Left cardiac atrium (tissue), 4 donors: ENCODE results near the gene PSMD14. TPM values are rescaled to one million over a fixed set of nuclear protein-coding genes. Genes with fewer than 3 reads are reported as not detected.

Experiments
- ATAC-seq, 2 donors: fragments of 200-7000 bp; cut with Tn5 transposase; one replicate each; pipeline ENCODE4 v1.9.1; 2020; ENCODE audit warnings: mild to moderate bottlenecking in 2 of 2, moderate library complexity in 2 of 2
- DNase-seq: peaks from one replicate; pipeline ENCODE4 v3.0.0-alpha.2; 2020
- intact Hi-C, 2 donors: fragments of 100-400 bp; cut with DNase I; formaldehyde crosslinking; loops; one replicate each; pipeline versions ENCODE4 v1.14.1 to v1.15.1; 2022 to 2023
- total RNA-seq, 2 donors: library from RNA; stranded (reverse); fragmentation: NEBNext Ultra II Directional; extraction: Animal tissue kit (Norgen Biotek cat#: 25700); gene quantifications; one replicate each; pipeline ENCODE4 v1.2.1, GENCODE V29; 2021
- donor health status: DM: no; HTN: yes; CAD: no.
- donor health status: DM: no; HTN: yes; CAD: no; lungs with severe emphysema.
- donor health status: DM: yes; HTN: yes; CAD: no.
- donor health status: Dilated cardiomyopathy.

Gene PSMD14
- total RNA-seq, 2 donors from 2014 or later: 35.0 to 46.1 TPM

DNA sequence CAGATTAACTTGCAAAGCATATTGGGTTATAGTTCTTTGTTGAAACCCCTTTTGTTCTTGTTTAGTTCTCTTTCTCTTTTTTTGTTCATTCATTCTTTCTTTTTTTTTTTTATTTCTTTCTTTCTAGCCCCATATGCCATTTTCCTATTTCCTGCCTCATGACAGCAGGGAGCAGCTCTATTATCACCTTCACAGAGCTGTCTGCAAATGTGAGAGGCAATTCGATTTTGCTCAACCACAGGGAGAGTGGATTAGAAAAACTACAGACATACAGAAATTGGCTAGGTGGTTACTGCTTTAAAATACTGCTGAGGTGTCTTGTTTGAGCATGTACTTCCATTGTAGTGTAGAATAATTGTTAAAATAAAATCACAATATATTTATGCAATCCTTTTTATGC, 63.6 kb downstream of the PSMD14 start:
- intact Hi-C loops: no loop called here
- DNase-seq (no peak), ATAC-seq (no peak)

- DNase-seq (no peak), ATAC-seq (no peak)
Measured at GRCh38 chr2:161373942-161374341, 65.7 kb downstream of the PSMD14 start.

GRCh38 chr2:161374446-161374845, 66.2 kb downstream of the PSMD14 start:
- intact Hi-C loops: no loop called here
- no peak for DNase-seq
- no peak for ATAC-seq

More at GRCh38 chr2:161373942-161374341, 65.7 kb downstream of the PSMD14 start:
- intact Hi-C loops: no loop called here

DNA sequence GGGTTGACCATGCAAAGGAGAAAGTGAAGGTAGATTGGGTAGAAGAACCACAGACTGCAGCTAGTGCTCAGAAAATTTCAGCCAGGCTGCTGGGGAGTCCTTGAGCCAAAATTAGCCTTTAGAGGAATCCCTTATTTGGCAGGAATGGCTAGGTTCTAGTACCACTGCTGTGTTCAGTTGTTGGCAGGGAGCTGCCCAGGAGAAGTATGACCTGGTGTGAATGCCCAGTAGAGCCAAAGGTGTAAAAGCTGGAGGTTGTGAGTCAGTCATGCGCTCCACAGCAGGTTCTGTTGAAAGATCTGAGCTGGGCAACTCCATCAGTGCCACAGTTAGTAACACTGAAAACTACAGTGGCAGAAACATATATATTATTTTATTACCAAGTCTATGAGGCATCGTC, 71.5 kb downstream of the PSMD14 start:
- intact Hi-C loops: no loop called here
- ATAC-seq (peak; percentile 82 to 88), DNase-seq (peak; percentile 25)

- DNase-seq: no peak
- intact Hi-C loops: no loop called here
- no peak for ATAC-seq
Measured at GRCh38 chr2:161381546-161381945, 73.3 kb downstream of the PSMD14 start.

- DNase-seq: no peak
- intact Hi-C loops: no loop called here
- no peak for ATAC-seq
Measured at GRCh38 chr2:161382747-161383146, 74.5 kb downstream of the PSMD14 start.

DNA sequence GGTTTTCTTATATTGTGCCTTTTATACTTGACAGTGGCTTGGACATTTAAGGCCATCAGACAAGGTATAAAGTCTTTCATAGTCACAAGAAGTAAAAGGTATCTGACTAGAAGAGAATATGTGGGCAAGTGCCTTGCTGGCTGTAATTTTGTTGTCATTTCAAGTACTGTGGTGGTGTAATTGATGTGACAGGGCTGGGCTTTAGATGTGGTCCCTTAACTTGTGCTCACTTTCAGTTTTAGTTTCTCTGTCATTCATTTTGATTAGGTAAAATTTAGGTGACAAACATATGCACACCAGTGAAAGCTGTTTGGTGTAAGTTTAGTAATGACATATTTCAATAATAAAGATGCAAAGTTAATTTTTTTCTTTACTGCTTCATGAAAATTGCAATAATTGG, 76.6 kb downstream of the PSMD14 start:
- ATAC-seq (no peak), DNase-seq (no peak)
- intact Hi-C loops: no loop called here

- no peak for DNase-seq
- ATAC-seq: no peak
- intact Hi-C loops: no loop called here
Measured at GRCh38 chr2:161386228-161386824, 78.1 kb downstream of the PSMD14 start.

GRCh38 chr2:161388146-161388779, 80.0 kb downstream of the PSMD14 start:
- DNase-seq (no peak), ATAC-seq (no peak)
- intact Hi-C loops: no loop called here

- DNase-seq: no peak
- intact Hi-C loops: no loop called here
- ATAC-seq: no peak
Measured at GRCh38 chr2:161391737-161392506, 83.7 kb downstream of the PSMD14 start.

GRCh38 chr2:161400076-161400475, 91.9 kb downstream of the PSMD14 start:
- intact Hi-C loops: no loop called here
- ATAC-seq: no peak
- DNase-seq: no peak

- no peak for ATAC-seq
- DNase-seq: no peak
- intact Hi-C loops: no loop called here
Measured at GRCh38 chr2:161402297-161402696, 94.1 kb downstream of the PSMD14 start.

DNA sequence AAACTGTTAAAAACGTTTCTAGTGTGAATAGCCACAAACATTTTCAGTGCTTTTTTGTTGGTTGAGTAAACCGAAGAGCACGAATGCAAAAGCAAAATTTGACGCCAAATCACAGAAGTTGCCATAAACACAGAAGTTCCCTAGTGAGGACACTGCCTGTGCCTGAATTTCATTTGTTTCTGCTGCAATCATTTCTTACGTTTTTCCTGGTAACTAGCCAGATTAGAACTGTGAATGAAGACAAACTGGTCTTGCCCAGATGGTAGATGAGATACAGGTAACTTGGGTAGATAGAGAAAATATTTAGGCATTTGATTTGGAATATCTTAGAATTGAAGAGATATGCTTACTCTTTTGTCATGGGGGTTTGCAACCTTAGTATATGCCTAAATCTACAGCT, 98.1 kb downstream of the PSMD14 start:
- intact Hi-C loops: no loop called here
- DNase-seq: no peak
- ATAC-seq: no peak

DNA sequence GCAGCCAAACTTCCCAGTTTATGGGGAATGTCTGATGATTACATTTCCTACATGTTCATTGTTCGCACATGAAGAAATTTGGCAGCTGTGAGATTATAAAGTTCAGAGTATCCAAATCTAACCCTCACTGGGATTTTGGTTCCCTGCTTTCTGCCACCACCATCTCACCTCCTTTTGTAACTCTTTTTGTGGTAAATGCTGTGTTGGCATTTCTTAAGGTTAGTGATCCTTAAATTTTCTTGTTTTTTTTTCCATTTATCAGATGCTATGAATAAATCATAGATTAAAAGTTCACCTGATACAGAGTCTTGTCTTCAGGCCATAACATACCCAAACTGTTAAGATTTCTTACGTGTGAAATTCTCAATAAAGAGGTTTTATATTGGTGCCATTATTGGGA, 99.4 kb downstream of the PSMD14 start:
- DNase-seq (no peak), ATAC-seq (no peak)
- intact Hi-C loops: no loop called here

- no peak for ATAC-seq
- DNase-seq: no peak
Measured at GRCh38 chr2:161409308-161409907, 101.2 kb downstream of the PSMD14 start.

DNA sequence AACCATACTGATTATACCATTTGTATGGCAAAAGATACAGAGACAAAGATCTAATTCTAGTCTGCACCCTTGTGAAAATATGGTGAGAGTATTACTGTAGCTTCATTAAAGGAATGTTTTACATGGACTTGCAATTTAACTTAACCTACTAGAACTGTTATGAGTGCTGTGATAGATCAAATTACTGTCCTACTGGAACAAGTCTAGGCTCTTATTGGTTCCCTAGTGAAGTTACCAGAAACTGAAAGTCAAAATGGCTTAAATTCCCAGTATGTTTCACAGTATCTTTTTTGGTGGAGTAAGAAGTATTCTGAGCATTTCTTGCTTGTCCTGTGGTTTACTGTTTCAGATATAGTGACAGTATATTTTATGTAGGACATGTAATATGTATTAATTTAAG, 104.1 kb downstream of the PSMD14 start:
- intact Hi-C loops: no loop called here
- ATAC-seq (no peak), DNase-seq (no peak)

More at GRCh38 chr2:161409308-161409907, 101.2 kb downstream of the PSMD14 start:
- intact Hi-C loops: no loop called here

- DNase-seq (peak; percentile 39), ATAC-seq (peak; percentile 76 to 80)
- intact Hi-C loops: no loop called here
Measured at GRCh38 chr2:161414042-161415033, 106.1 kb downstream of the PSMD14 start.

- ATAC-seq: peak in 1 of 2 donors; percentile 11
- DNase-seq: no peak
- intact Hi-C loops: no loop called here
Measured at GRCh38 chr2:161415034-161415986, 107.1 kb downstream of the PSMD14 start.
